LHCN-M2 (cell line): ENCODE results near the gene OR6V1. TPM values are rescaled to one million over a fixed set of nuclear protein-coding genes. Genes with fewer than 3 reads are reported as not detected.

Source experiments
- DNase-seq: peaks from one replicate; pipeline ENCODE4 v3.0.0-alpha.2; 2012; ENCODE audit warnings: low read depth
- polyA plus RNA-seq: library from polyadenylated mRNA; unstranded; fragments of >200 nt; gene quantifications from one replicate; pipeline ENCODE4 v1.2.1, GENCODE V29; 2012; ENCODE audit warnings: missing spikeins
- total RNA-seq: library from RNA; depleted of rRNA; stranded (reverse); fragments of >200 nt; gene quantifications from 2 replicates; pipeline ENCODE4 v1.2.3, GENCODE V29; 2014; rRNA removed

Gene OR6V1, protein sequence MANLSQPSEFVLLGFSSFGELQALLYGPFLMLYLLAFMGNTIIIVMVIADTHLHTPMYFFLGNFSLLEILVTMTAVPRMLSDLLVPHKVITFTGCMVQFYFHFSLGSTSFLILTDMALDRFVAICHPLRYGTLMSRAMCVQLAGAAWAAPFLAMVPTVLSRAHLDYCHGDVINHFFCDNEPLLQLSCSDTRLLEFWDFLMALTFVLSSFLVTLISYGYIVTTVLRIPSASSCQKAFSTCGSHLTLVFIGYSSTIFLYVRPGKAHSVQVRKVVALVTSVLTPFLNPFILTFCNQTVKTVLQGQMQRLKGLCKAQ
- total RNA-seq, result not detected in 2 replicates
- not detected for polyA plus RNA-seq

DNA sequence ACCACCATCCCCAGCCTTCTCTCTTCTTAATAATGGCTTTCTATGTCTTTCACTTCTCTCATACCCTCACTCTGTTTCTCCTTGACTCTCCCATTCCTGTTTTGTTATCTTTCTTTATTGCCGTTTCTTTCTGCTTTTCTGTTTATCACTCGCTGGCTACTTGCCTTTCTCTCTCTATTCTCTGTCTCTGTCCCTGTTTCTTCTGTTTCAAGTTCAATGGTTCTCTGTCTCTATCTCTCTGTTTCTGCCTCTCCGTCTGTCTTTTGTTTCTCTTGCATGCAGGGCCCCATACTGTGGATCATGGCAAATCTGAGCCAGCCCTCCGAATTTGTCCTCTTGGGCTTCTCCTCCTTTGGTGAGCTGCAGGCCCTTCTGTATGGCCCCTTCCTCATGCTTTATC, at the start of gene OR6V1:
OR6V1 (plus strand) TSS at position 301 of the 400 bp plus-strand sequence; CDS start at position 301, 0 bp downstream.
- DNase-seq, result no peak

DNA sequence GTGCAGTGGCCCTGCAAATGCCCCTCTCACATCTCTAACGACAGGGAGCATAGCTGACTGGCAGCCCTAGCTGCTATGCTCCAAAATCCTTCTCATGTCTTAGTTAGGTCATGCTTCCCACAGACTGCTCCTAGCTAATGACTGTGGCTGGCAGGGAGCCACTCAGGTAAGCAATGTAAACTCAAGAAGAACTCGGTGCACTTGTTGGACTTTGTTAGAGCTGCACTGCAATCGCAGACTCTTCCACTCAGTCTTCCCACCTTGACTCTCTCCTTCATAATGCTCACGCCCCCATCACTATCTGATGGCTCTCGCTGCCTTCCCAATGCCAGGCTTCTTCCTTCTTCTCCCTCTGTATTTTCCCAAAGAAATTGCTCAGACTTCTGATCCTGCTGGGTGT, 49.2 kb upstream of the OR6V1 start:
- DNase-seq, result no peak

DNA sequence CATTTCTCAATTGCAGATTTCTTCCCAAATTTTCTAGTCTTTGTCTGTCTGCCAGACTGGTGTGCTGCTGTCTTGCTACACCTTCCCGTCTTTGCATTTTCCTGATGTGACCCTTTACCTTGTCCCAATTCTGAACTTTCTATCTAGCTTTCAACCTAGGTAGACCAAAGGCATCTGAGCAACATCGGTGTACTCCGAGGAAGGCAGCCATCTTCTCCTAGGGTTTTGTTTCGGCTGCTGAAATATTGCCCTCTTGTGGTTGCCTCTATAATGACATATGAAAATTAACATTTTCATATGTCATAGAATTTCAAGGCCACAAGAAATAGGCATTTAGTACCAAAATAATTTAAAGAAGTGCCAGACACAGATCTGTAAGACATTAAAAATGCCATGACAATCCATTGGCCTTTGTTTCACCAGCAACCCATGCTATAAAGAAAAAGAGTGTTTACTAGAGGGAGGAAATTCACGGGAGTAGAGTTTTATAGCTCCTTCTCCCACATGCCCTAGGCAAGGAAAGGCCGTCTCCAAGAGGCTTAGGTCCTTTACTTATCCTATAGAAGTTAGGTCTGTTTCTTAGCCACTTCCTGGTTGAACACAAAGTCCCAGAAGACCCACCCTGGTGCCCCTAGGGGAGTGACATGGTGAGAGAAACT, 48.6 kb upstream of the OR6V1 start:
- DNase-seq, result peak; percentile 52

DNA sequence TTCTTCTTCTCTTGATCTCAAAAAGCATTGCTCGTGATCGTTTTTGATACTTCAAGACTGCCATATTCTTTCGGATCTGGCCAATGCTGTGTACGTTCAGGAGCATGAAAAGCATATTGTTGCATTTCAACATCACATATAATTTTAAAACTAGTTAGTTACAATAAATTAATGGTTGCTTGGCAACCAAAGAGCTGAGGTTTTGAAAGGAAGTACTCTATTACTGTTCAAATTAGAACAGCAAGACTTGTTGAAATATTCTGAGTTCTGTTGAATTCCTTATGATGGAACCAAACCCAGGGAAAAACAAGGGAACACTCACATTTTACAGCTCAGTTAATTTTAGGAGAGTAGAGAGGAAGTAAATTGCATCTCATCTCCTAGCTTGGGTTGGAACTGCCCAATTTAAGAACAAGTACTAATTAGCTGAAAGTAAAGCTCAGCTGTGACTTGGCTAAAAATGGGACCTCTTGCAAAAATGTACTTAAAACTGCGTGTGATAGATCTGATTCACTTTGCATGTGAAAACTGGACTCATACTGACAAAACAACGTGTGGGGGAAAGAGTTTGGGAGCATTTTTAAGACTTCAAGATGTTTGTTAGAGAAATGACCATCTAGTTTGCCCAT, 46.4 kb upstream of the OR6V1 start:
- DNase-seq, result no peak

DNA sequence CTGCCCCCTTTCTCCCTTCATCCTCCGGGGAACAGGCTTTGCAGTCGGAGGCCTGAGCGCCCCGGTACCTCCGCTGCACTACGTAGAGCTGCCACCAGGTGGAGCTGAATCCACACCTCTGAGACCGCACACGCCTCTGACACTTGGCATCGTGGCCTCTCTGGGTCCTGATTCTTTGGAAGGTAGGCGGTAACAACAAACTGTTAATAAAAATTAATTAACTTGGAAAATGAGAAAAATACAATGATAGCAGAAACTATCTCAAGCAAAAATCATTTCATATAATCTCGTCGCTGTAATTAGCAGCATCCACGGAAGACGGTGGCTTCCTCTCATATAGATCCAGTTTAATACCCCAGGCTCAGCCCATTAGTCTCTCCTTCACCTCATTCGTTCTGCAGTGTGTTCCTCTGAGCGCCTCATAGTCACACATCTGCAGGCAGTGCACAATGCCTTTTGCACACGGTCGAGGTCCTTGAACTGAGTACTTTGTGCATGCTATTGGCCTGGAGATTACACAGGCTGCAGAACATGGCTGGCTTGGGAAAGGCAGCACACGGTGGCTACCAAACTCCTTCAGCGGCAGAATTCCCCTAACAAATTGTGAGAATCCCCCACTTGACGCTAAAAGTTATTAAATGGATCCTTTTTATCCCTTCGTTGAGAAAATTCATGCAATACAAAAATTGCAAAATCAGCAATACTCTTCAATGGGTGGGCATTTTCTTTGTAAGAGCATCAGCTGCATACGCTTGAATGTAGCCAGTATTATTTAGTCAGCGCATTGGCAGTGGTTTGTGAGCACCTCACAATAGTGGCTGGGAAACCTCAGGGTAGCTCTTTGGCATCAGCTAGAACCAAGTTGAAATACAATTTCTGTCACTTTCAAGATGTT, 43.9 kb upstream of the OR6V1 start:
- peak; percentile 72 for DNase-seq

DNA sequence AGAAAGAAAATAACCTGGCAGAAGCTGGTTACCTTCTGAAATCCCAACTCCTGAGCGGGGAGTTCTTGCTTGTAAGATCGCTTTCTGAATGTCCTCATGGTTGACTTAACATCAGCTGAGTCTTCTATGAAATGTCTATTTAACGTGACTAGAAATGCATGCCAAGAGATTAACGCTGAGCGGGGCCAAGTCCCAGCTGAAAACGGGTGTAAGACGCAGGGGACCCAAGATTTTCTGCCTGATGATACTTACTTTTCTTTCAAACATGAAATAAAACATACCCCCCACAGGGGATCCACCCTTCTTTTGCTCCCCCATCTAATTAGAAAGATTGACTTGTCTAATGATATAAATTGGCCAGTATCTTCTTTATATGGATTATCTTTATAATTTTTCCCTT, 40.1 kb upstream of the OR6V1 start:
- no peak for DNase-seq

DNA sequence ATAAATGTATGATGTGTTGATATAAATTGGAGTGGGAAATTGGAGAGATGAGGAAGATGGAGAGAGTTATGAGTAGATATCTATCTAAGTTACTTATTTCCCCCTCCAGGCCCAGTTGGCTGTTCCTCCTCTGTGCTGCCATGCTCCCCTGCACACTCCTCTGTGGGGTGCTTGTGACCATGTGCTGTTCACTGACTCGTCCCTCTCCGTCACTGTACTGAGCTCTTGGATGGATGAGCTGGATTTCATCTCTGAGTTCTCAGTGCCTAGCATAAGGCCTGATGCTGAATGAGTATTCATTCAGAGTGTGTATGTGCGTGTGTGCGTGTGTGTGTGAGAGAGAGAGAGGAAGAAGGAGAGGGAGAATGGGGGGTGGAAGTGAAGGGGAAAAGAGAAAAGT, 39.7 kb upstream of the OR6V1 start:
- DNase-seq, result peak; percentile 31

DNA sequence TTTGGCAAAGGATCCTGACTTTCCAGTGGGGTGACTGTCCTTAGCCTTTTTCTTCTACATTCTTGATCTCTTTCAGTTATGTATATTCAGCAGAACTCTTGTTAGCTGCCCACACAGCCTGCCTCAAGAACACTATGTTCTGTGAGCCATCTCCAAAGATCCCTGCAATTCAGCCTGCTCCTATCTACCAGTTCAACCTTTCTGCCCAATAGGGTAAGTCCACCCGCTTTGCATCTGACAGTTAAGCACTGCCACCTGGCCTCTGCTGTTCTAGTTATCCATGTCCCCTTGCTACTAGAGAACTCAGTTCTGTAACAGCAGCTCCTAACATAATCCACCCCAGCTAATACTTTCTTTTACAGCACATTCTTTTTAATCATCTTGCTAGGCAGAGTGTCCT, 38.7 kb upstream of the OR6V1 start:
- peak; percentile 85 for DNase-seq

DNA sequence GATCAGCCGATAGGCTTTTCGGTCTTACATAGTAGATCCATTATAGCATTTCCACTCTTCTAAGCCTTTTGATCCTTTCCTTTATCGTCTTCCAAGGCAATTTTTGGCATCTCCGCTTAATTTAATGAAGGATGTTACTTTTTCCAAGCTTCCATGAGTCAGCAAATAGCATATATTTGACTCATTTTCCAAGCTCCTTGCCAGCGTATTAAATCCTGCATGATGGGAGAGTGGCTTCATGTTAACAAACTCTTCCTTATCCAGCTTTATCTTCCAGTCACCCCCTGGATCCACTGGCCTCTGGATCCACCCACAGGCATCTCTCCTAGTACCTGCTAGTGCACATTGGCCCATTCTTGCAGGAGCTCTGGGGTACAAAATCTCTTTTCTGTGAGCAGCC, 38.2 kb upstream of the OR6V1 start:
- DNase-seq, result peak; percentile 93

DNA sequence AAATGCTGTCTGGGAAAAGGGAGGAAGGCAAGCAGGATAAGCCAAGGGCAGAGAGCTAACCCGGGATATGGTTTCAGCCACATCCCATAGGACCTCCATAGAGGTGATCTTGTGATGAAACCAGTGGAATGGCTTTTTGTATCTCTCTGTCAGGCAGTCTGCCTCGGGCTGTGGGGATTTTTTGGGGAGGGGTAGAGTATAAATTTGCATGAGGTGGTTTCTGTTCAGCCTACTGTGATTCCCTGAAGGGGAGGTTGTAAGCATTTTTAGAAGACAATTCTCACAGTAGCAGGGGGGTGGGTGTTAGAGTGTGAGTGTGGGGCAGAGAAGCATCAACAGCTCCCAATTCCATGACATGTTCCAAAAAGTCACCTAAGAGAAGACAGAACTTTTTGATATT, 37.1 kb upstream of the OR6V1 start:
- peak; percentile 40 for DNase-seq

DNA sequence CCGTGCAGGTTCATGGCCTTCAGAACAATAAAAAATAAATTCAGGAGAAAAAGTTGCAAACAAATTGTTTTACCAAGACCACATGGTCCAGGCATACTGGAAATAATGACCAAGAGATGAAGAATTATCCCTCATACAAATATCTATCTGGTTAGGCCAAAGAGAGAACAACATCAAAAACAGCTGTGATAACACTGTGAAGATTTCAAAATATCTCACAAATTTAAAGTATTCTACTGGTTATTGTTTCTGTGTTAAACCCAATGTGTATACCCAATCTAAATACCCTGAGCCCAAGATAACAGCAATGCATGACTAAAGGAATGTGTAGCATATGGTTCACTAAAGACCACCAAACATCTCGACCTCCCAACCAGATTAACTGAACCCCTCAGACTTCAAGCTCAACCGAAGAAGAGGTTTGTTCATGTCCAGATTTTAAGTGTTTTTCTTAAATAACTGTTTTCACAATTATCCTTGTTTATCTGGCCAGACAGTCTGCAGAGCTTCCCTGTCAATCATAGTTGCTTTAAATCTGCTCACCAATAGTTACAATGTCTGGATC, 36.1 kb upstream of the OR6V1 start:
- peak; percentile 93 for DNase-seq

DNA sequence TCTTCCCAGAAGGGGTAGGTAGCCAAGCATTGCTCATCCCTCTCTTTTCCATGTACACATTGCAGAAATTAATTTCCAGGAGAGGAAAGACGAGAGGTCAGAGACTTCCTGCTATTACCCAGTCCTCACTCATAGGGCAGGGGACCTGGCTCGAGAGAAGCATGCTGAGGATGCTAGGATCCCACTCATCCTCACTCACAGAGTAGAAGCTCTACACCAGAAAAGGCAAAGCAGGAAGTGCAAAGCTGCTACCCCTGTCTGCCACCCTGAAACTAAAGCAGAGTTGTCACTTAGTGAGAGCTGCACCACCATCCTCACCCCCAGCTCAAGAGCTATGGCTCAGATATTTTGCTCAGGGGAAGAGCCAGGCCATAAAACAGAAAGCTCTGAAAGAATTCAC, 35.1 kb upstream of the OR6V1 start:
- DNase-seq, result peak; percentile 35

DNA sequence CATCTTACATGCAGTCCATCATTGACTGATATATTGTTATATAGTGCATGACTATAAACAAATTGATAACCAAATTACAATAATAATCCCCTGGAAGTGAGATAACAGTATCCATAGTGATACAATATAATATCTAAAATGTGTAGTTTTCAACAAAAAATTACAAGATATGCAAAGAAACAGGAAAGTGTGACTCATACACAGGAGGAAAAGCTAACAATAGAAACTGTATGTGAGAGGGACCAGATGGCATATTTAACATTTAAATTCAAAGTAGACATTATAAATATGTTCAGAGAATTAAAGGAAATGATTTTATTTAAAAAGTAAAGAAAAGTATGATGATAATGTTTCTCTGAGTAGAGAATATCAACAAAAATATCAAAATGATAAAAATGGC, 33.2 kb upstream of the OR6V1 start:
- peak; percentile 29 for DNase-seq

DNA sequence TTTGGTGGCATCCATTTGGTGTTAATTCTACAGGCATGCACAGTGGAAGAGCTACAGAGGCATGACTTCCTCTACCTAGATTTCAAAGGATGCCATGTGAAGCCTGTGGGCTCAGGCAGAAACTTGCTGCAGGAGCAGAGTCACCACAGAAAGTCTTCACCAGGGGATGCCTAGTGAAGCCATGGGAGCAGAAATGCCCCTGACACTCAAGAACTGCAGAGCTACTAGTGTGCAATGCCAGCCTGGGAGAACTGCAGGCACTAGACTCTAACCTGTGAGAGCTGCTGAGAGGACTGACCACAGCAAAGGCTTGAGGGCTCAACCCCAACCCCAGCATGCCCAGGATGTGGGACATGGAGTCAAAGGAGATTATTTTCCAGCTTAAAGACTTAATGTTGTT, 29.1 kb upstream of the OR6V1 start:
- DNase-seq, result no peak

DNA sequence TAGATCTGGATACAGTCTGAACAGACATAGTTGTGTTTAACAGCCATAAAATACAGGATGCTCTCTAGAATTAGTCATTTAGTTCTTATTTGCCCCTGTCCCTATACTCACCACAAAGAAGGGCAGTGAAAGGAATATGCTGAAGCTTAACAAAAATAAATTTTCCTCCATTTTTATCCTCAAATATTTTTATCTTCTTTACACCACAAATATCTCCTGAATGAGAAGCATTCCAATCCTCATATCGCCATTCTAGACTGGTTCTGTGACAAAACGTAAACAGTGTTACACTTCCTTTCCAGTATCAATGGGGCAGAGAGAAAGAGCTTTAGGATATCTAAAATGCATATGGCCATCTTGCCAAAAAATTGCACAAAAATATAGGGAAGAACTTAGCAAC, 26.8 kb upstream of the OR6V1 start:
- DNase-seq, result no peak

DNA sequence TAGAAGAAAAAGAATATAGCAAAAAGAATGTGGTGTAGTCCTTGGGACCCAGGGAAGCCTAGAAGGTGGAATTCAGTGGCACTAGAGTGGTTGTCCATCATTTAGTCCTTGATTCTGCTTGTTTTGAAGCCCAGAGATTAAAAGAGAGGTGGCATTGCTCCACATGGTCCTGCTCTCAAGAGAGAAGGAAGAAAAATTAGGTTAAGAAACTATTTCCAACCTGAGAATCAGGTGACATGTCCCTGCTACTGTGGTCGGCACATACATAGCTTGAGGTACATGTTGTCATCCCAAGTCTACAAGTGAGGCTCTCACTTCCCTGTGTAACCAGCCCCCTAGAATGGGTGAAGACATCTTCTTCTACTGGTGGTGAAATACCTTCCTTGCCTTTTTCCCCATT, 25.1 kb upstream of the OR6V1 start, which contains the start of gene OR9A2:
OR9A2 (minus strand) TSS at position 101 of the 400 bp plus-strand sequence; CDS start at position 101, 0 bp downstream.
- DNase-seq, result no peak

DNA sequence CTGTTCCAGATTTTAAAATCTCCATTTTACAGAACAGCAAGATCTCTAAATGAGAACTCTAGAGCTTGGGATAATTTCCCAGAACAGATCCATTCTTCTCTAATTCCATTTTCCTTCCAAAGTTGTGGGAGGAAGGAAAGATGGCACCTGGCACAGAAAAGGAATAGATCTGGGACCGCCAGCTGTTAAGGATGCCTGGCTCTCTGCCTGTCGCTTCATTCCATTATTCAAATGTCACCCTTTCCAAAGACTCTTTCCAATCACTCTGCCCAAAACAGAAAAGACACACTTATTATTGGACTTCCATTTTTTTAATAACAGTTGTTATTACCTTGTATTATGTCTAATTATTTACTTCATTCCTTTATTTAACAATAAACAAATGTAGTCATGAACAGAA, 24.5 kb upstream of the OR6V1 start:
- DNase-seq, result no peak

DNA sequence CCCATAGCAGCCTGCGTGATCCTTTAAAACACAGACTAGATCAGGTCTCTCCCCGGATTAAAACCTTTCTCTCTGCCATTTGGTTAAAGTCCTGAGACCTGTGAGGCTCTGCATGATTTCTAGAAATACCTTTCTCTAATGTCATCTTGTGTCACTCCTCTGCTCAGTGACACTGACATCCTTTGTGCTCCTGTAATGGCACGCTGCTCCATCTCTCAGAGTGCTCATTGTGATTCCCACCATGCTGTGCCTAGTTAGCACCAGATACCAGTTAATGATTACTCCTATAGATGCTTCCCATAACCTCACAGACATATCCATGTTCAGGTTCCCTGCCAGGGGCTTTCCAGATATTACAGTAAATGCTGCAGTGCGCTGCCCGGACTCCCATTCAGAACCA, 13.5 kb upstream of the OR6V1 start:
- no peak for DNase-seq

DNA sequence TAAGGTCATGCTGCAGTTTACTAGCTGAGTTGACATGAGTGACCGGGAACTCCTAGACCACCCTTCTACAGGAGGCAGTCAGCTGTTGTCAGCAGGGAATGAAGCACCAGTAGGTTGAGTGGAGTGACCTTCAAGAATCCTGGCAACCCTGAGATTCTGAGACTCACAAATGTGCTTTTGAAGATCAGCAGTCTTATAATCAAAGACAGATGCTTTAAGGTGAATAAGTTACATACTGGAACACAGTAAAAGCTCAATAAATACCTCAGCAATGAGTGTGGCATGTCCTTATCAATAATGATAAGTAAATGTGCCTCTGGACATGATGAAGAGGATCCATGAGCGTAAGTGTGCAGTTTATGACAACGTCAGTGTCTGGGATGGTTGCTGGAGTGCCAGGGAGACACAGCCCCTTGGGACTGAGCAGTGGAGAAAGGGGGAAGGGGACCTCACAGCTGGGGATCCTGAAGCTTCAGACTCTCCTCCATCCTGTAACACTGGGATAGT, 11.9 kb upstream of the OR6V1 start:
- no peak for DNase-seq

DNA sequence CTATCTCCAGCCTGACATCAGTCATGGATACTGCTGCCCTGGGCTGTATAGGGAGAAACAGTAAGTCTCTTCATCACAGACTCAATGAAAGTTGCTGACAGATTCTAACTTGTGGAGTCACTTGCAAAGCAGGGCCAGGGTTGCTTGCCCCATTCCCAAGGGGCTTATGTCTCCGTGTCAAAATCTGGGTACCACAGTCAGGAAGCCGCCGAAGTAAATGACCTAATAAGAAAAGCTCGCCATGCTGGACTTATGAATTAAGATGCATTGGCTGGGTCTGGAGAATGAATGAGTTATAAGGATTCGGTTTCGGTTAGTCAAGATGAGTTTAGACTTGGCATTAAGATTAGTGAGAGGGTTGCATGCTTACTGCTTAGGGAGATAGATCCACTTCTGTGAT, 10.8 kb upstream of the OR6V1 start:
- no peak for DNase-seq

DNA sequence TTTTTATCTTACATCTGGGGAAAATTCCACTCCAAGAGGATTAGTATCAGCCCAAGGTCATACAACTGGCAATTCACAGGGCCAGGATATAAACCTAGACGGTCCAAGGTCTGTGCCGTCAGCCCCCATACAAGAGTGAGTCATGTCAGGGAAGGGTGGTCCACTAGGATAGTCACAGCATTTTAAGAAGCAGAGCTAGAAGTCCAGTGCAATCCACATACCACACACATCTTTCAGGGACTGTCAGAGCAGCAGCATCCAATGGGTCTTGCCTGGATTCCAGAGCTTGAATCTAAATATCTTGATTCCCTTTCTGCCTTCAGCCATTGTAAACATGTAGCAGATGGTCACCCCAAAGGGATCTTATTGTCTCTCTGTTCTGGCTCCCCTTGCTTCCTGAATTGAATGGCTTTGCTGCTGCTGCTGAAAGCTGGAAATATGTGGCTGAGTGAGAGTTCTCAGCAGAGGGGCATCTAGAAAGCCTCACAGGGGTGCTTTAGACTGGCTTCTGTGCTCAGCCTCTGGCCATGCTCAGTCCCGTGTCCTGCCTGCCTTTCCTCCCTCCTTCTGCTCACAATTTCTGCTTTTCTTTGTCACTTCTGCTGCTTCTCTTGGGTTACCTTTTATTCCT, 9.9 kb upstream of the OR6V1 start:
- peak; percentile 20 for DNase-seq
